Kidney epithelial cell (primary cell): ENCODE measurements around the gene FOXJ3. TPM values are rescaled to one million over a fixed set of nuclear protein-coding genes. Genes with fewer than 3 reads are reported as not detected.
A peak's percentile ranks its signal among the peaks of the same experiment; 100 is the strongest.

Experiments
- DNase-seq: peaks from one replicate; pipeline ENCODE4 v3.0.0-alpha.2; 2010; ENCODE audit warnings: low read depth
- H3K27me3 ChIP-seq: 2 replicates; pipeline ENCODE4 v1.6.0; 2011; ENCODE audit warnings: low read length; ENCODE audit not compliant: control insufficient read depth, insufficient read depth
- H3K36me3 ChIP-seq: 2 replicates; pipeline ENCODE4 v1.5.1; 2011; ENCODE audit warnings: low read length; ENCODE audit not compliant: control insufficient read depth, insufficient read depth
- H3K4me3 ChIP-seq: 2 replicates; pipeline ENCODE4 v1.5.1; 2011; ENCODE audit warnings: low read depth, mild to moderate bottlenecking, control low read depth, low read length
- total RNA-seq: library from RNA; depleted of rRNA; stranded (reverse); fragments of >200 nt; gene quantifications from 2 replicates; pipeline ENCODE4 v1.2.3, GENCODE V29; 2015
- TF ChIP-seq, protein P1 (sequence below): IDR thresholded peaks from 2 replicates; pipeline ENCODE4 v1.5.1; 2011; ENCODE audit warnings: mild to moderate bottlenecking, moderate library complexity, low read length, control low read depth, inconsistent platforms; ENCODE audit not compliant: insufficient read depth, poor library complexity, severe bottlenecking

FOXJ3 gene
- total RNA-seq, 1 donor from 2014 or later = 28.6 TPM

DNA sequence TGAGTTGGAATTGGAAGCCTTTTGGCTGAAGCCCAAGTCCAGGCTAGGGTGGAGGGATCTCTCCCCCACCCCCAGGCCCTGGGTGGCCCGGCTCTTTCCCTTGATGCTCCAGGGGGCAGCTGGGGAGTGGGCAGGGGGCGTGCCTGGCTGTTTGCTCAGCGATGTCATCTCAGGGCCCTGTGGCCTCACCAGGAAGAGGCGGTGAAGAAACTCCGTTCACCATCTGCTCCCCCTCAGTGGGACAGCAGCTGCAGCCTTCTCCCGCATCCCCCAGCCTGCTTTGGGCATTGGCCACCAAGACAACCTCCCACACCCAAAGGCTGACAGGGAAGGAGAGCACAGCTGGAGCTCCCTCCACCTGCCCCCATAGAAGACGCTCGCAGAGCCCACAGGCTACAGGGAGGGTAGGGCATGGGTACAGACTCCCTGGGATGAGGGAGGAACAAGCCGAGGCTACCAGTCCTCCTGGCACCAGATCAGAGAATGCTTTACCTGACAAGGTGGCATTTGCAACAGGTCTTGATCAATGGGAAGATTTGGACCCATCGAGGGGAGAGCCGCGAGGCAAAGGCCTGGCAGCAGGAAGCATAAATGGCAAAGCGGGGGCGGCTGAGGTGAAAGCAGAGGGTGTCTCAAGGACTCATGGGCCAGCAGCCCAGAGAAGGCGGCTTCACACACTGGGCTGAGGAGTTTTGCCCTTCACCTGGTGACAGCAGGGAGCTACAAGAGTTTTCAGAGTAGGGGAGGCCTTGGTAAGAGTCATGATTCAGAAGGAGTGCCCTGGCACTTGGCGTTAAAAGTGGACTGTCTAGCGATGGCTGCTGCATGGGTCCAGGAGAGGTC is 164.0 kb downstream of the FOXJ3 start:
- Histone ChIP-seq H3K36me3 (no peaks in the 10 kb centered on the region), H3K4me3 (no peak overlapping the region), H3K27me3 (no peaks in the 10 kb centered on the region)
- DNase-seq = no peak
- TF ChIP-seq, protein P1, sequence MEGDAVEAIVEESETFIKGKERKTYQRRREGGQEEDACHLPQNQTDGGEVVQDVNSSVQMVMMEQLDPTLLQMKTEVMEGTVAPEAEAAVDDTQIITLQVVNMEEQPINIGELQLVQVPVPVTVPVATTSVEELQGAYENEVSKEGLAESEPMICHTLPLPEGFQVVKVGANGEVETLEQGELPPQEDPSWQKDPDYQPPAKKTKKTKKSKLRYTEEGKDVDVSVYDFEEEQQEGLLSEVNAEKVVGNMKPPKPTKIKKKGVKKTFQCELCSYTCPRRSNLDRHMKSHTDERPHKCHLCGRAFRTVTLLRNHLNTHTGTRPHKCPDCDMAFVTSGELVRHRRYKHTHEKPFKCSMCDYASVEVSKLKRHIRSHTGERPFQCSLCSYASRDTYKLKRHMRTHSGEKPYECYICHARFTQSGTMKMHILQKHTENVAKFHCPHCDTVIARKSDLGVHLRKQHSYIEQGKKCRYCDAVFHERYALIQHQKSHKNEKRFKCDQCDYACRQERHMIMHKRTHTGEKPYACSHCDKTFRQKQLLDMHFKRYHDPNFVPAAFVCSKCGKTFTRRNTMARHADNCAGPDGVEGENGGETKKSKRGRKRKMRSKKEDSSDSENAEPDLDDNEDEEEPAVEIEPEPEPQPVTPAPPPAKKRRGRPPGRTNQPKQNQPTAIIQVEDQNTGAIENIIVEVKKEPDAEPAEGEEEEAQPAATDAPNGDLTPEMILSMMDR = no peak

DNA sequence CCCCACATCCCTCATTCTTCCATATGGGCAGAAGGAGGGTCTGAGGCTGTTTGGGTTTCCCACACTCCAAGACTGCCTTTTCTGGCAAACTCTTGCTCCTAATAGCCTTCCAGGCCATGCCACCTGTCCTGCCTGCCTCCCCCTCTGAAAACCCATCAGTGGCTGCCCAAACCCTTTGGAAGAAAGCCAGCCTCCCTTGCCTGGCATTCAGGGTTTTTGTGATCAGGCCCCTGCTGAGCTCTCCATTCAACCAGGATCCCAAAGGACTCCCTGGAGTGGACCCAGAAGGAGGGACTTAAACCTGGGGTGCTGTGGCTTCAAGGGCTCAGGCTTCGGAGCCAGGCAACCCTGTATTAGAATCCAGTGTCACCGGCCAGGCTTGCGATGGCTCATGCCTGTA is 166.3 kb downstream of the FOXJ3 start:
- Histone ChIP-seq H3K36me3 (no peaks in the 10 kb centered on the region), H3K4me3 (no peak overlapping the region), H3K27me3 (no peaks in the 10 kb centered on the region)
- TF ChIP-seq, protein P1 = no peak
- DNase-seq = no peak

DNA sequence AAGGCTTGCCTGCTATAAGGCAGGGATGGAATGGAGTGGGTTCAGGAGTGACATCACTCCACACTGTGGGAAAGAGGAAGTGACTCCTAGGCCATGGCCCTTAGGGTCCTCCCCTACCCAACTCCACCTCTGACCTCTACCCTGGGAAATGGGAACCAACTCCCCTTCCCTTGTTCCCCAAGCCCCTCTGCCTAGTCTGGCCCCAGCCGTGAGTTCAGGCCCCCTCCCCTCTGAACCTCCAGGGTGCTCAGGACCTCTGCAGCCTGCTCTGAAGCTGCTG is 166.7 kb downstream of the FOXJ3 start:
- Histone ChIP-seq H3K36me3 (no peaks in the 10 kb centered on the region), H3K27me3 (no peaks in the 10 kb centered on the region), H3K4me3 (no peak overlapping the region)
- TF ChIP-seq, protein P1 = no peak
- DNase-seq = no peak

DNA sequence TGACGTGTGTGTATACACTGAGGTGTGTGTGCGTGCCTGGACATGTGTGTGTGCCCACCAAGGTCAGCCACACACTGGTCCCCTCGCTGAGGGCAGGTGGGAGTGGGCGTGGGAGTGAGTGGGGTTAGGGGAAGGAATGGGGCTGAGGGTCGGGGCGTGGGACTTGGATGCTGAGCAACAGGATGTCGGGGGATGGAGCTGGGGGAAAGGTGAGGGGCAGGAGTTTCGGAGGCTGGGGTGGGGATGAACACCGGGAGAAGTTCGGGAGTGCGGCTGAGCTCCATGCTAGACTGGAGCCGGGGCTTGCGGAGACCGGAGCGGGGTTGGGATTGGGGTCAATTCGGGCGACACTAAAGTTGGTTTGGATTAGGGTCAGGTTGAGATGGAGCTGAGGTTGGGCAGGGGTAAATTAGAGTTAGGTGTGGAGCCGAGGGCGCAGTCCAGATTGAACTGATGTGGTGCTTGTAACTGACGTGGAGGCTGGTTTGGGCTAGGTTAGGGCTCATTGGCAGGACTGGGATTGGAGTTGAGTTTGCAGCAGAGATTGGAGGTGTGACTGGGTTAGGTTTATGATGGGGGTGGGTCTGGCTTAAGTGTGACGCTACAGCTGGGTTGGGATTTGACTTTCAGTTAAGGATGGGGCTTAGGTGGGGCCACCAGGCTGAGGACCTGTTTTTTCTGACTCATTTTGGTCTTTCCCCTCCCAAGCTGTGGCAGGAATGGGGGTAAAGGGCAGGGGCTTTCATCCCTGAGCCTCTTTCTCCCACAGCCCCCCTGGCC is 167.2 kb downstream of the FOXJ3 start:
- no peak overlapping the region for H3K4me3 ChIP-seq
- no peaks in the 10 kb centered on the region for H3K27me3 ChIP-seq
- no peaks in the 10 kb centered on the region for H3K36me3 ChIP-seq
- TF ChIP-seq, protein P1 = no peak
- no peak for DNase-seq

DNA sequence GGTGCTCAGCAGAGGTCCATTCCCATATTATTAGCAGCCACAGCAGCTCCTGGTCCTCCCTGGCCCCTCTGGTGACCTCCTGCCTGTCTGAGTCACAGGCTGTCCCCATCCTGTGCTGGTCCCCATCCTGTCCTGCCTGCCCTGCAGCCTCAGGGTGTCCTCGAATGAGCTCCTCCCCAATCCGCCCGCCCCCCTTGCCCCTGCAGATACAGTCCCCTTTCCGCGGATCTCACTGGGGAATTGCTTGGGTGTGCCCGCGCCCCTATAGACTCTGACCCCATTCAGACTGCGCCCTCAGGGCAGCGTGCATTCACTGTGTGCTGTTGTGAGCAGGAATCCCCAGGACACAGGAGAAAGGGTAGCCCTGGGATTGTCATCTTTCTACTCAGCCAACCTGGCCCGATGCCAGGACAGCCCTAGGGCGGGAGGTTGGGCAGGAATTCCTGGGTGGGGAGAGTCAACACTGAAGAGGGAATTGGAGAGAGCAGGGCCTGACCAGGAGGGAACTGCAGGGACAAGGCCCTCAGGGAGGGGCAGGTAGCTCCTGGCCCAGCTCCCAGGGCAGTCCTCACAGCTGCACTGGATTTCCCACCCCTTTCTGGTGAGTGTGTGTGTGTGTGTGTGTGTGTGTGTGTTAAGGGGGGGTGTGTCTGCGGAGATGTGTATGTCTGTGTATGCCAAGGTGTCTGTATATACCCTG is 169.4 kb downstream of the FOXJ3 start:
- TF ChIP-seq, protein P1 = no peak
- DNase-seq = peak; percentile 60
- Histone ChIP-seq H3K36me3 (no peaks in the 10 kb centered on the region), H3K4me3 (no peak overlapping the region), H3K27me3 (no peaks in the 10 kb centered on the region)
